GM19455 (cell line): Measurements from ENCODE around the gene LURAP1L.
"Not testable (repeated sequence)": the region's sequence is repeated elsewhere in the genome, so short reads cannot be mapped to it uniquely, and the experiment has no call there.

Experiments used
- ATAC-seq: cut with Tn5 transposase; IDR thresholded peaks from one replicate; pipeline ENCODE4 v1.9.1; 2021; ENCODE audit not compliant: unreplicated experiment

LURAP1L gene

GRCh38 chr9:12855066-12855465 is 80.2 kb downstream of the LURAP1L start:
- ATAC-seq: no peak

GRCh38 chr9:12856603-12857002 is 81.8 kb downstream of the LURAP1L start:
- ATAC-seq: no peak

GRCh38 chr9:12859704-12860251 is 85.0 kb downstream of the LURAP1L start:
- ATAC-seq: no peak

- ATAC-seq: no peak
These were observed 86.2 kb downstream of the LURAP1L start for GRCh38 chr9:12860998-12861397.

GRCh38 chr9:12862611-12863410 is 88.0 kb downstream of the LURAP1L start:
- no peak for ATAC-seq

- ATAC-seq: no peak
These were observed 88.8 kb downstream of the LURAP1L start for GRCh38 chr9:12863618-12864017.

- ATAC-seq: not testable (repeated sequence)
These were observed 90.6 kb downstream of the LURAP1L start for GRCh38 chr9:12865380-12865779.
